IgD-negative memory B cell (primary cell): ENCODE results near the gene SORCS3. TPM values are rescaled to one million over a fixed set of nuclear protein-coding genes. Genes with fewer than 3 reads are reported as not detected.
A peak's percentile ranks its signal among the peaks of the same experiment; 100 is the strongest.

ENCODE experiments used
- H3K27ac Mint-ChIP-seq, 3 donors: one replicate each; pipeline ENCODE4 v1.8.0; 2020 to 2022; ENCODE audit warnings: mild to moderate bottlenecking in 3 of 3, mixed read lengths in 3 of 3, moderate library complexity in 1 of 3
- H3K27me3 Mint-ChIP-seq: one replicate; pipeline ENCODE4 v1.8.0; 2021; ENCODE audit warnings: mixed read lengths
- H3K36me3 Mint-ChIP-seq: one replicate; pipeline ENCODE4 v1.8.0; 2020; ENCODE audit warnings: mild to moderate bottlenecking, mixed read lengths
- H3K4me1 Mint-ChIP-seq, 3 donors: one replicate each; pipeline ENCODE4 v1.8.0; 2020 to 2022; ENCODE audit warnings: mixed read lengths in 3 of 3, mild to moderate bottlenecking in 1 of 3
- H3K4me3 Mint-ChIP-seq, 4 donors: one replicate each; pipeline ENCODE4 v1.8.0; 2020 to 2022; ENCODE audit warnings: mild to moderate bottlenecking in 4 of 4, mixed read lengths in 4 of 4, moderate library complexity in 3 of 4
- H3K9me3 Mint-ChIP-seq, 3 donors: one replicate each; pipeline ENCODE4 v1.8.0; 2020 to 2021; ENCODE audit warnings: mixed read lengths in 3 of 3, mild to moderate bottlenecking in 1 of 3
- polyA plus RNA-seq: library from polyadenylated mRNA; unstranded; fragments of 300-500 nt; fragmentation: Illumina TruSeq; gene quantifications from one replicate; pipeline ENCODE4 v1.2.3, GENCODE V29; 2021

SORCS3 gene
- polyA plus RNA-seq, 1 donor from 2014 or later: not detected

DNA sequence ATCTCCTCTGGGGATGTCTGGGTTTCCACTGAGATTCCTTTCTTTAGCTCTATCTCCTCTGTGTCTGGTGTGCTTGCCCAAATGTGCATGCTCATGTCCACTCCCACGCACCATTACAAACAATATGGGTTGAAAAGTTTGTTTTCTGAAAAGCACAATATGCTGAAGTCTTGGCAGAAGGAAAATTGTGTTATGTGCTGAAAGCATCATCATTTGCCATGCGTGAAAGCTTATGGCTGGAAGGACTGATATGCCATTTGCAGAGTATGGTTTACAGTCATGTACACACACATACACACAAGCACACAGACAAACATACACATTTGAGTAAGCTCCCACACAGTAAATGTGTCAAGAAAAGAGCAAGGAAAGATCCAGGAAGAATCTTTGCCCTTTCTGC is 231.6 kb downstream of the SORCS3 start:
- H3K4me1 Mint-ChIP-seq: no peaks in the 10 kb centered on the region
- H3K4me3 Mint-ChIP-seq: no peak overlapping the region
- no peaks in the 10 kb centered on the region for H3K9me3 Mint-ChIP-seq
- no peaks in the 10 kb centered on the region for H3K27me3 Mint-ChIP-seq
- no peaks in the 10 kb centered on the region for H3K36me3 Mint-ChIP-seq
- H3K27ac Mint-ChIP-seq: no peak overlapping the region

DNA sequence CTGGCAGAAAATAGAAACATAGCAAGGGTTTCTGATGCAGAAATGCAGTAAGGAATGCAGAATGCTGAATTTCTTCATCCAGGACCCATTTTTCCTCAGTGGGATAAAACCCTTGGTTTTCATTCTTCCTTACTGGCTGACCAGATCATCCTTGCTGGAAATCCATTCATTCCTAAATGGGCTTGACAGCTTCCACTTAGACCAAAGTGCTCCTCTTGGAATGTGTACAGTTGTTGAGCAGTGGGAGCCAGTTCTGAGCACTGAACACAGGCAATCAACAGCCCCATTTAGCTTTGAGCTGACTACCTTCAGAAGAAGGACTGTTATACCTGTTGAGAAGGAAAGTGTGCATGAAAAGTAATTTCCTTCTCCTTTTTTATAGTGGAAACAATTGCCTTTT is 232.1 kb downstream of the SORCS3 start:
- no peaks in the 10 kb centered on the region for H3K9me3 Mint-ChIP-seq
- no peaks in the 10 kb centered on the region for H3K36me3 Mint-ChIP-seq
- no peak overlapping the region for H3K4me3 Mint-ChIP-seq
- H3K4me1 Mint-ChIP-seq: no peaks in the 10 kb centered on the region
- no peak overlapping the region for H3K27ac Mint-ChIP-seq
- no peaks in the 10 kb centered on the region for H3K27me3 Mint-ChIP-seq

DNA sequence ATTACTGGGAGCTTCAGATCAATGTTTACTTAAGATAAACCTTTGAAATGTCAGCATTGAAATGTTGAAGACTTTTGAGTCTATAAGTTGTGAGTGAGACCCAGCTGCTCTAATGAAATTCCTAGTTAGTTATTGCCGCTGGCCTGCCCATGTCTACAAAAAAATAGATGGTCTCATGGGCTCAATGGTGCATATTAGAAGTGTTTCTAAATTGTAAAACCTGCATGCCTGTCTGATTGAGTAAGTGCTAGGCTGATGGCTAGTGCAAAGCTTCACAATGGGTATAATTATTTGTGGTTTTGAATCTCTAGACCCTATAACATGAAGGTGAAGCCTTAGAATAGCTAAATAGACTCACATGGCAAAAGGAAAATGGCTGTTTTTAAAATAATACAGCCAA is 234.5 kb downstream of the SORCS3 start:
- Mint-ChIP-seq H3K4me3 (no peak overlapping the region), H3K27ac (no peak overlapping the region), H3K9me3 (no peaks in the 10 kb centered on the region), H3K27me3 (no peaks in the 10 kb centered on the region), H3K36me3 (no peaks in the 10 kb centered on the region), H3K4me1 (no peaks in the 10 kb centered on the region)

DNA sequence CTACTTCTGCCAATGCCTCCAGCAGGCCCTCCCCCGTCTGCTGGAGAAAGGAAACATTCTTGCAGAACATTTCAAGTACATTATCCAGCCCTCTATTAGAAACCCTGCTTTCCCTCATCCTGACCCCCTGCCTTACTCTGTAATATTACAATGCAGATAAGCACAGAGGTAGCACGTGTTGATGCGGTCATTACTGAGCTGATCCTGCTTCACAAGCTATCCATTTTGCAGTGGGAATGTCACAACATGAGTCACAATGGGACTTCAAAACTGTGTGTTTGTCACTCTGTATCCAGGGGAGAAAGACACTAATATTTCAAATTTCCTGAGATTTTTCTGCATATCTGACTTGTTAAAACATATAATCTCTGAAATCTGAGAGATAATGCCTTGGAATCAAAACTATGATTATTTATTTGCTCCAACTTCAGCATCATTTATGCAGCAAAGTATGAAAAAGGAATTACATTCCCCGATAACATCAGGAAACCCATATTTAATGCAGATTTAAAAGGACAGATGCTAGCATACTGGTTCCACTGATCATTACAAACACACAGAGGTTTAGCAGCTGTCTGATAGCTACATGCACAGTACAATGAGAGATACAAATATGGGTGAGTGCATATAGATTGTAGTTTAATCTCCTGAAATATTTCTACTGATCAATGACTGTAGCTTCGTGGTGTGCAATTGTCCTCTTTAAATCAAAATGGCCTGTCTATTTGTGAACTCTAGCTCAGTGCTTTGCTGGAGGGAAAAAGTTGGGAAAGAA is 239.7 kb downstream of the SORCS3 start:
- Mint-ChIP-seq H3K27me3 (no peaks in the 10 kb centered on the region), H3K36me3 (no peaks in the 10 kb centered on the region)

DNA sequence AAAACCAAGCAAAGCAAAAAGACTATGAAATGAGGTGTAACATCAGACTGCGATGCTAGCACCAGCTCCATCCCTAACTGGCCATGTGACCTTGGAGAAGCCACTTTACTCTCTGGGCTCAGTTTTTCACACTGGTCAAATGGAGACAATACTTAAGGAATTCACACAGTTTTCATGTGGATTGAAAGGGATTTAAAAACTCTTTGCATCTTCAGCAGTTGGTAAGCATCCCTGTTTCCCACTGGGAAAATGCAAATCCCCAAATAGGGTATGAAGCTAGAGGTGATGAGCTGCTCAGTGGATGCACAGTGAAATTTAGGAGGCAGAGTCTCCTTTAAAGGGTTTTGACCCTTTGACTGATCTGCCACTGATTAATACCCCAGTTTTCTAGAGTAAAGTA is 240.7 kb downstream of the SORCS3 start:
- Mint-ChIP-seq H3K4me3 (no peak overlapping the region), H3K9me3 (peaks cover 0 to 1% (median 0%) of the 10 kb centered on the region in 3 donors), H3K27ac (no peak overlapping the region), H3K27me3 (no peaks in the 10 kb centered on the region), H3K4me1 (no peaks in the 10 kb centered on the region), H3K36me3 (no peaks in the 10 kb centered on the region)

More for the DNA sequence above, 239.7 kb downstream of the SORCS3 start:
- Mint-ChIP-seq H3K4me3 (no peak overlapping the region), H3K4me1 (no peaks in the 10 kb centered on the region), H3K9me3 (peaks cover 0 to 1% (median 0%) of the 10 kb centered on the region in 3 donors), H3K27ac (no peak overlapping the region)

DNA sequence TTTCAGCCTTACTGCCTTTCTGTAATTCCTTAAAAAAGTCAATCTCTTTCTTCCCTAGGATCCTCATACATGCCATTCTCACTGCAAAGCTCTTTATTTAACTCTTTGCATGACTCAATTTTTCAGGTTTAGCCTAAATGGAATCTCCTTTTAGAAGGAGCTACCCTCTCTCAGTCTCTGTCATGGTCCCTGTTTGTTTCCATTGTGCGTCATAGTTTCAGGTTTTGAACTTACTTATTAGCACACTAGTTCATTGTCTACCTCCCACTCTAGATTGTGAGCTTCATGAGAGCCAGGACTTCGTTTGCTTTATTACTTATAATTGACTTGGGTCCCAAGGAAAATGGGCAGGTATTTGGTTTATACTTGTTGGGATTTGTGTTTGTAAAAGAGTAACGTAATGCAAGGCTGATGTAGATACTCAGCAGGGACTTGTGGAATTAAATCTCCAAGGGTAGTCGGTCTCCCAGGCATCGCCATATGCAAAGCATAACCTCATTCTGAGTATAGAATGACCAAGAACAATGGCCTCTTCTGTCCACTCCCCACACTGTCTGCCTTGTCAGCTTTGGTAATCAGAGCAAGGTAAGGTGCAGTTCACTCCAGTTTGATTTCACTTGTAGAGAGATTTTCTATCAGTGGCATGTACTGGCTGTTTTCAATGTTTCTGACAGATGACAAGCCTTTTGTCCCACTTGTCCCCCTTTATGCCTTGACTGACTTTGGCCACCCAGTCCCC is 252.0 kb downstream of the SORCS3 start:
- Mint-ChIP-seq H3K4me3 (no peak overlapping the region), H3K27me3 (no peaks in the 10 kb centered on the region), H3K4me1 (no peaks in the 10 kb centered on the region), H3K9me3 (peaks cover 6 to 18% (median 18%) of the 10 kb centered on the region in 3 donors), H3K36me3 (peaks cover 2% of the 10 kb centered on the region), H3K27ac (no peak overlapping the region)

DNA sequence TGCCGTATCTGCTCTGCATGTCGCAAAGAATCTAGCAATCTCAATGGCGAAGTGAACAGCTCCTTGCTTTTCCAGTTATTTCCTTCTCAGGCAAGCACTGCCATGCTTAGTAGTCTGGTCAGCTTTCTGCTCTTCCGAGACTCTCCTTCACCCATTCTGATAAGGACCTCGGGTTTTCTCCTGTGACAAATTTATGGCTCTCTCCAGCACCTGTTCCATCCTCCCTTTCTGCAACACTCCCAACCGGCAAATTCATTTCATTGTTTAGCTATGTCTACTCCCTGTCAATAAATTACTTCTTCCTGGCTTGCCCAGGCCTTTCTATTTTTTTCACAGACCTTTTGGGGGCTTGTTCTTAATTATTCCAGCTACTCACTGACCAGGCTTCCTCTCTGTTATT is 252.6 kb downstream of the SORCS3 start:
- H3K9me3 Mint-ChIP-seq: peaks cover 6 to 16% (median 12%) of the 10 kb centered on the region in 3 donors
- H3K4me1 Mint-ChIP-seq: no peaks in the 10 kb centered on the region
- H3K27me3 Mint-ChIP-seq: no peaks in the 10 kb centered on the region
- no peak overlapping the region for H3K27ac Mint-ChIP-seq
- H3K36me3 Mint-ChIP-seq: peaks cover 2% of the 10 kb centered on the region
- no peak overlapping the region for H3K4me3 Mint-ChIP-seq

DNA sequence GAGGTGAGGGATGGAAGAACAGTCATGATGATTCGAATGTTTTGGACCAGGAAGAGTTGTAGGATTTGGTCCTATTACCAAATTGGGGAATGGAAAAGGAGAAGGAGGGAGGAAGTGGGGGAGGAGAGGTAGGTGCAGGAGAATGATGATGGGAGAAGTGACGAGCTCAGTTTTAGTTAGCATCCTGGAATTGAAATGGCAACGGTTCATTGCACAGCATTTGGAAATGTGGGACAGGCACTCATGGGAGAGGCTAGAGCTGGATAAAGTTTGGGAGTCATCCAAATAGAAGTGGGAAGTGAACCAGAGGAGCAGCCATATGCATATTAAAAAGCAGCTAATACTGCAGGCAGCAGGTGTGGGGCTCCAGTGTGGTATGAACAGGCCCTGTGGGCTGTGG is 253.6 kb downstream of the SORCS3 start:
- H3K27ac Mint-ChIP-seq: no peak overlapping the region
- H3K9me3 Mint-ChIP-seq: peaks cover 3 to 12% (median 11%) of the 10 kb centered on the region in 3 donors
- no peaks in the 10 kb centered on the region for H3K36me3 Mint-ChIP-seq
- H3K4me3 Mint-ChIP-seq: no peak overlapping the region
- no peaks in the 10 kb centered on the region for H3K4me1 Mint-ChIP-seq
- no peaks in the 10 kb centered on the region for H3K27me3 Mint-ChIP-seq

DNA sequence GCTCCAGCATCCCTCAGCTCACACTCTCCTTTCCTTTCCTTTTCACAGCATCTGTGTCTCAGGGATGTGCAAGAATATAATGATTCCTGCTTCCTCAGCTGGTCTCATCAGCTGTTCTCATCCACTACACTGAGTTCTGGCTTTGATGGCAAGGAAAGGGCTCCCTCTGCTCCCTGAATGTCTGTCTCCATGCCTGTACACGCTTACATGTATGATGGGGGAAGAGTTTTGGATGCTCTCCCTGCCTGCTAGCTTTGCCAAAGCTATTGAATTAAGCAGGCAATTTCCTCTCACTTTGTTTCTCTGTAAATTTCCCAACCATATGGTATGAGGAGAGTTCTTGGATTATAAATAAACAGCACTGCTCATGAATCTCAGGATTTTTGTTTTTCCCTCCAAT is 254.5 kb downstream of the SORCS3 start:
- Mint-ChIP-seq H3K27ac (no peak overlapping the region), H3K27me3 (no peaks in the 10 kb centered on the region), H3K9me3 (peaks cover 3 to 6% (median 6%) of the 10 kb centered on the region in 3 donors), H3K4me1 (no peaks in the 10 kb centered on the region), H3K4me3 (no peak overlapping the region), H3K36me3 (no peaks in the 10 kb centered on the region)

DNA sequence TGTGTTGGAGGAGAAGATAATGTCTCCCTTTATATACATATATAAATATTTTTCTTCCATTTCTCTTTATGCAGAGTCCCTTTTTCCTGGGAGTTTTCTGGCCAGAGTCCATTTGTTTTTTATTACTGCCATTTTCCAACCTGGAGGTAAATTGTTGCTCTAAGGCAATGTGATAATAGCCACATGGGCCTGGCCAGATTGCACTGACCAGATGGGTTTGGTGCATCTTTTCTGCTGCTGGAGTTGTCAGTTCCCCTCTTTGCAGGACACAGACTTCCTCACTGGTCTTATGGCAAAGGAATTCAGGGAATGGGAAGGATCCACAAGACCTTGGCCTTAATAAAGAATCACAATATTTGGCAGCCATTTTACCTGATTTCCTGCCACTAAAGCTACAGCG is 254.9 kb downstream of the SORCS3 start:
- Mint-ChIP-seq H3K36me3 (no peaks in the 10 kb centered on the region), H3K9me3 (peaks cover 1 to 3% (median 2%) of the 10 kb centered on the region in 3 donors), H3K4me1 (no peaks in the 10 kb centered on the region), H3K27ac (no peak overlapping the region), H3K4me3 (no peak overlapping the region), H3K27me3 (no peaks in the 10 kb centered on the region)

DNA sequence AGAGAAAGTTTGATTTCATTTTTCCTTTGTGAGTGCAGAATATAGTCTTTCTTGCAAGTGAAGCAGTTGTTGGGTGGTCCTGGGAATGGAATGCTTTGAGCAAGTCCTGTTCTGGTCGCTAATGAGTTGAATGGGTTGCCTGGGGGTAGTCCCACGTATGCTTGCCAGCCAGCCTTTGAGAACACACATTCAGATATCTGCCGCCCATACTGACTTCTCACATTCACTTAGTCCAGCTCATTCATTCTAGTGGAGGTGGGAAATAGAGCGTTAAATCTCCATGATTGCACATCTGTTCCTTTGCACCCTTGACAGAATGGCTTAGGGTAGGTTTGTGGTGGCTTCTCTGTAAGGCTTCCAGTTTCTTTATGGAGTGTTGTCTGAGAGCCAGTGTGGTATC is 256.6 kb downstream of the SORCS3 start:
- Mint-ChIP-seq H3K4me1 (no peaks in the 10 kb centered on the region), H3K4me3 (no peak overlapping the region), H3K36me3 (no peaks in the 10 kb centered on the region), H3K27me3 (no peaks in the 10 kb centered on the region), H3K27ac (no peak overlapping the region), H3K9me3 (peaks cover 0 to 2% (median 2%) of the 10 kb centered on the region in 3 donors)

DNA sequence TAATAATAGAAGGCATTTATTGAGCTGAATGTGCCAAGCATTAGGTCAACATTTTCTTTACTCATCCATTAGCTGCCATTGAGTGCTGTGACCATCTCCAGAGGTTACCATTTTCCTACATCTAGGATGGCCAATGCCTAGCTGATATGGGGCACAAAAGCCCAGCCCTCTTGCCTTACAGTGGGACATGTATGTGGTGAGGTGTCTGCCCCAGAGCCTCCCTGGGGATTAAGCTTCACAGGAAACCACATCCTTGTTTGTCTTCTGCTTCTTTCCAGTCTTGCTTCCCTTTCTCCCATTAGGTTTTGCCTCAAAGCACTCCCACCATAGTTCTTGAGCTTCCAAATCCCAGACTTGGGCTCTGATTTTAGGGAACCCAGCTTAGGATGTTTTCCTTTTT is 258.7 kb downstream of the SORCS3 start:
- Mint-ChIP-seq H3K36me3 (no peaks in the 10 kb centered on the region), H3K27ac (no peak overlapping the region), H3K27me3 (no peaks in the 10 kb centered on the region), H3K4me1 (no peaks in the 10 kb centered on the region), H3K4me3 (no peak overlapping the region), H3K9me3 (peaks cover 0 to 2% (median 2%) of the 10 kb centered on the region in 3 donors)

DNA sequence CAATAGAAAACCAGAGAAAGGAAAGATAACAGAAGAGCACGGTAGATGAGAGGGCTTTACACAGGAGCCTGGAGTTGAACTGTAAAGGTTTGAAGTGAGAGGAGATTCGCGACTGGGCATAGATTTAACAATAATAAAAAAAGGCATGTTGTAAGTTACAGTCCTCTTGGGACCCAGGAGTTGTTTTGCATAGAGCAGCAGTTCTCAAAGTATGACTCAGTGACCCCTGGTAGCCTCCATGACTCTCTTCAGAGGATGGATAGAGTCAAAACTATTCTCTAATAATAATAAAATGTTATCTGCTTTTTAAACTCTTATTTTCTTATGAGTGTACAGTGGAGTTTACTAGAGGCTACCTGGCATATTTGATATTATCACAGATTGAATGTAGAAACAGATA is 262.3 kb downstream of the SORCS3 start:
- H3K27me3 Mint-ChIP-seq: no peaks in the 10 kb centered on the region
- no peaks in the 10 kb centered on the region for H3K4me1 Mint-ChIP-seq
- H3K27ac Mint-ChIP-seq: no peak overlapping the region
- H3K36me3 Mint-ChIP-seq: peaks cover 2% of the 10 kb centered on the region
- H3K4me3 Mint-ChIP-seq: no peak overlapping the region
- peaks cover 0 to 2% (median 2%) of the 10 kb centered on the region in 3 donors for H3K9me3 Mint-ChIP-seq

DNA sequence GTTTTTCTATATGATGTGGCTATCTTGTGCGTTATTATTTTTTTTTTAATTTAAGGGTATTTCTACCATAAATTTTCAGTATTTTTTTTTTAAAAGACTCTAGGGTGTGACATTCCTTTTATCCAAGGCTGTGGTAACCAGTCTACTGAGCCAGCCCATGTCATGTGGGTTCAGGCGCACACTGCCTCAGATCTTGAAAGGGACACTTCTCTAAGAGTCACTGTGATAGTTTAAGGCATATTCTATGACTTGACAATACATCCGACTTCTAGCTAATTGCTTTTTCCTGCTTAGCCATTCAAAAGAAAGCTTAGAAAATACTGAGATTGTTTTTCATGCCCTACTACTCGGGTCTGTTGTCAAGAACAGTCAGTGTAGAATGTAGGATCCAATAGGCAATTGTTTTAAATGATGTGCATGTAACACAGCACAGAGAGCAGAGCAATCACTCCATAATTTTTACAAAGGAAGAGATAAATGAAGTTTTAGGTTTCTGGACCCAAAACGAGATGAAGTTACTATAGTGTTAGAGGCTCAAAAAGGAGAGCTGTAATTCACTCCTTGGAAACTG is 263.7 kb downstream of the SORCS3 start:
- Mint-ChIP-seq H3K36me3 (peaks cover 2% of the 10 kb centered on the region), H3K27ac (peak overlapping the region in 1 of 3 donors; percentile 69), H3K4me1 (no peaks in the 10 kb centered on the region), H3K9me3 (peaks cover 2 to 4% (median 3%) of the 10 kb centered on the region in 3 donors), H3K4me3 (no peak overlapping the region), H3K27me3 (no peaks in the 10 kb centered on the region)

DNA sequence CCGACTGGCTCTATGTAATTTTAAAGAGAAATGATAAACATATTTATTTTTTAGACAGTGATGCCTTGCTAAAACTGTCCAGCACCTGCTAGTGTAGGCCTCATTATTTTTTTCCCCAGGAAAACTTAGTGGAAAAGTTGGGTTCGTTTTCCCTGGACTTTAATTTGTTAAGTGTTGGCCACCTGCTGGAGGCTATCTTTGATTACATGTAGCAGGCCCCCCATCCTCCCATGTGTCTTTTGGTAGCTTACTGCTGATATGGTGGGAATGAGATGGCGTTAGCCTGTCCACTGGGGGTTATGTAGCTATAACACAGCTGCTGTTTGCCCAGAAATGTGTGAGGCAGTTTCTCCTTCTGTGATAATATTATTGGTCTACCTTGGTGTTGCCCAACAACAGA is 265.0 kb downstream of the SORCS3 start:
- H3K4me1 Mint-ChIP-seq: no peaks in the 10 kb centered on the region
- H3K36me3 Mint-ChIP-seq: peaks cover 2% of the 10 kb centered on the region
- no peaks in the 10 kb centered on the region for H3K27me3 Mint-ChIP-seq
- no peak overlapping the region for H3K27ac Mint-ChIP-seq
- H3K9me3 Mint-ChIP-seq: peaks cover 0 to 4% (median 3%) of the 10 kb centered on the region in 3 donors
- H3K4me3 Mint-ChIP-seq: no peak overlapping the region
